Nucleus accumbens (tissue), 56 donors: ENCODE data around the gene UVRAG.

Source experiments
- DNase-seq, 56 donors: peaks; one replicate each; lab custom pipeline; 2025; lab: John Stamatoyannopoulos, UW

The UVRAG gene

GRCh38 chr11:76131142-76131541 is 316.1 kb downstream of the UVRAG start:
- no peak for DNase-seq

GRCh38 chr11:76131671-76132631 is 316.9 kb downstream of the UVRAG start:
- DNase-seq: peak in 2 of 56 donors; percentile 17 to 19

DNA sequence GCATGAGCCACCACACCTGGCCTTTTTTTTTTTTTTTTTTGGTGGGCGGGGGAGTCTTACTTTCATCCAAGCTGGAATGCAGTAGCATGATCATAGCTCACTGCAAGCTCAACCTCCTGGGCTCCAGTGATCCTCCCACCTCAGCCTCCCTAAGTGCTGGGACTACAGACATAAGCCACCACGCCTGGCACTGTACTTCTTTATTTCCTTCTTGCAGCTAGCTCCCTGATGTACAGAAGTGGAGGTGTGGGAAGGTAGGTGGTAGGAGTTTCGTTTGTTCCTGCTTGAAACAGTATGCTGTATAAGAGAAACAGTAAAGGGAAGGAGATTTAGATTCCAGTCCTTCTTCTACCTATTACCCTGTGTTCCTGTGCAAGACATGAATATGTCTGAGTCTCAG is 319.2 kb downstream of the UVRAG start:
- DNase-seq: no peak

- DNase-seq: no peak
Observed at GRCh38 chr11:76135491-76135890, 320.5 kb downstream of the UVRAG start.

DNA sequence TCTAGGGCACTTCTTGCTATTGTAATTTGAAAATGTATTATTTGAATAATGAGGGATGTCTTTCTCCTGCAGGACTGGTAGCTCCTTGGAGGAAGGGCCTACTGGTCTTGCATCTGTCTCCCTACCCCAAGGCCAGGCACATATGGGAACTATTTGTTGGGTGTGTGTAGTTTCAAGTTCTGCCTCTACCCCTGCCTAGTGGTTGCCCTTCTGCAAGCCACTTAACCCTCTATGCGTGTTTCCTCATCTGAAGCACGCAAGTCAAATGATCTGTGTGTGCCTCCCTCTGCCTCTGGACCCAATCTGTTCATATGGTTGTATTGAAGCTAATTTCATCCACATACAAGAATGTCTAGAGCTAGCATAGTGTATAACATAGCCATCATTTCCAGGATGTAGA is 324.3 kb downstream of the UVRAG start:
- no peak for DNase-seq

DNA sequence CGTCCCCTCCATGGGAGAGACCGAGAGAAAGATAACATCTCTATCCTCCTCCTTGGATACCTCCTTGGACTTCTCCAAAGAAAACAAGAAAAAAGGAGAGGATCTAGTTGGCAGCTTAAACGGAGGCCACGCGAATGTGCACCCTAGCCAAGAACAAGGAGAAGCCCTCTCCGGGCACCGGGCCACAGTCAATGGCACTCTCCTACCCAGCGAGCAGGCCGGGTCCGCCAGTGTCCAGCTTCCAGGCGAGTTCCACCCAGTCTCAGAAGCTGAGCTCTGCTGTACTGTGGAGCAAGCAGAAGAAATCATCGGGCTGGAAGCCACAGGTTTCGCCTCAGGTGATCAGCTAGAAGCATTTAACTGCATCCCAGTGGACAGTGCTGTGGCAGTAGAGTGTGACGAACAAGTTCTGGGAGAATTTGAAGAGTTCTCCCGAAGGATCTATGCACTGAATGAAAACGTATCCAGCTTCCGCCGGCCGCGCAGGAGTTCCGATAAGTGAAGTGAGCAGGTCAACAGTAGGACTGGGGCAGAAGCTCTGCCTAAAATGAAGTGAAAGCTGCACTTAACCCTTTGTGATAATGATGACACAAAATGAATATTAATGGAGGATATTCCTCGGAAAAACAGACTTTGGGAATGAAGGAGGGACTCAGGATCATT is 326.0 kb downstream of the UVRAG start:
- peak in 21 of 56 donors; percentile 9 to 63 (median 24) for DNase-seq

- DNase-seq: no peak
Observed at GRCh38 chr11:76141901-76142588, 327.0 kb downstream of the UVRAG start.

DNA sequence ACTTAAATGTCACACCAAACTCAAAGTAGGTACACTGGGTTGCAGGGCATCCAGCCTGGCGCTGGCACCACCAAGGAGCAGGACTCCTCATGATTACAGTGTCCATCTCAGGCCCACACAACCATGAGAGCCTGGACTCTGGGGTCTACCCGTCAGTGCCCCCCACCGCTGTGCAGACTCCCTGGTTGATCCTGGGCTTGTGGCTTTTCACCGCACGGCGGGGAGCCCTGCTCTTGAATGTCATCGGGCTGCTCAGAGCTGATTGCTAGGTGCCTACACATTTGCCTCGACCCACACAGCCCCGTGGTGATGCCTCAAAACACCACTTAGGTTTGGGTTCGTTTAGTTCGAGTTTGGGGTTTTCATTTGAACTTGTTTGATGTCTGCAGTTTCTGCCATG is 328.3 kb downstream of the UVRAG start:
- no peak for DNase-seq

GRCh38 chr11:76147106-76147740 is 332.2 kb downstream of the UVRAG start:
- DNase-seq: no peak

GRCh38 chr11:76148231-76148630 is 333.2 kb downstream of the UVRAG start:
- DNase-seq: no peak

GRCh38 chr11:76148941-76149613 is 334.1 kb downstream of the UVRAG start:
- no peak for DNase-seq

DNA sequence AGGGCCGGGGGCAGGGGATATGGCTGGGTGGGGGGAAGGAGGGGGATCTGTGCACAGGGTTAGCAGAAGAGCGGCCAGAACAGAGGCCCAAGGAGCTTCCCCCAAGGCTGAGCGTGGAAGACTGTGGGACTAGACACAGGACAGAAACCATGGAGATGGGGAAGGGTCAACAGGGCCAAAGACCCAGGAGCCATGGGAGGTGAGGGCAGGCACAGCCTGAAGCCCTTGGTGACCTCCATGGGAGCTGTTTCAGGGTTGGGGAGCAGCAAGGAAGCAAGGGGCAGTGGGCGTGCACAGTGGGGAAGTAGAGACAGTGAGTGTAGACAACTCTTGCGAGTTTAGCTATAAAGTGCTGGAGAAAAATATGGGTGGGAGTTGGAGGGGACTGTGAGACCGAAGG is 334.7 kb downstream of the UVRAG start:
- DNase-seq: no peak

GRCh38 chr11:76150141-76150540 is 335.1 kb downstream of the UVRAG start:
- DNase-seq: no peak

DNA sequence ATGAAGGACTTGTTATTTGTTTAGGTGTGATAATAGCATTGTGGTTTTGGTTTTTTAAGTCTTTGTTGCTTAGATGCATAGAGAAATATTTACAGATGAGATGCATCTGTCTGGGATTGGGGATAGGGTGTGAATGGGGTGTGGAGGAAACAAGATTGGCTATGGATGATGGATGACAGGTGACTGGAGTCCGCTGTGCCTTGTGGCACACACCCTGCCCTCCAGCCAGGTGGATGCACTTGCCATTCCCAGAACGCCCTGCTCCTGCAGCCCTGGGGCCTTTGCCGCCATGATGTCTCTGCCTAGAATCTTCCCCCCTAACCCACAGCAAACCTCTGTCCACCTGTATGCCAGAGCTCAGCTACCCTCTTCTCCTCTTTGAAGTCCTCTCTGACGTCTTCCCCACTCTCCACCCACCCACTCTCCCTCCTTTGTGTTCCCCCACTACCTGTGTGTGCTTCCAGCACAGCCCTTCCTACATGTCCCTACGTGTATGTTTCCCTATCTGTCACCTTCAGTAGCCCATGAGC is 336.6 kb downstream of the UVRAG start:
- no peak for DNase-seq

- peak in 52 of 56 donors; percentile 8 to 90 (median 65) for DNase-seq
Observed at GRCh38 chr11:76152086-76152681, 337.2 kb downstream of the UVRAG start.

- DNase-seq: no peak
Observed at GRCh38 chr11:76152741-76153570, 337.9 kb downstream of the UVRAG start.

DNA sequence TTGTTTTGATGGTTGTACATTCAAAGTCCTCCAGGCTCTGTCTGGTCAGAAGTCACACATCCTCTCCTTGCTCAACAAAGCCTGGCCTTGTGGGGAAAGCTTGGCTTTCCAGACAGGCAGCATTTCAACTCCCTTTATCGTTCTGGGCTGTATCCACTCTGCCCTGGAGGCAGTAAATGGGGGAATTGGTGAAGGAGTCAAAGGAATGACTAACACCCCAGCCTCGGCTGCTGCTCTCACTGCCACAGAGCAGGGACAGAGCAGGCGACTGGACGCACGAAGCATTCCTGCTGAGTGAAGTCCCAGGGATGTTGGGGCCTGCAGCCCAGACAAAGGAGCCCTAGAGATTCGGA is 338.5 kb downstream of the UVRAG start:
- peak in 3 of 56 donors; percentile 10 to 14 (median 11) for DNase-seq

DNA sequence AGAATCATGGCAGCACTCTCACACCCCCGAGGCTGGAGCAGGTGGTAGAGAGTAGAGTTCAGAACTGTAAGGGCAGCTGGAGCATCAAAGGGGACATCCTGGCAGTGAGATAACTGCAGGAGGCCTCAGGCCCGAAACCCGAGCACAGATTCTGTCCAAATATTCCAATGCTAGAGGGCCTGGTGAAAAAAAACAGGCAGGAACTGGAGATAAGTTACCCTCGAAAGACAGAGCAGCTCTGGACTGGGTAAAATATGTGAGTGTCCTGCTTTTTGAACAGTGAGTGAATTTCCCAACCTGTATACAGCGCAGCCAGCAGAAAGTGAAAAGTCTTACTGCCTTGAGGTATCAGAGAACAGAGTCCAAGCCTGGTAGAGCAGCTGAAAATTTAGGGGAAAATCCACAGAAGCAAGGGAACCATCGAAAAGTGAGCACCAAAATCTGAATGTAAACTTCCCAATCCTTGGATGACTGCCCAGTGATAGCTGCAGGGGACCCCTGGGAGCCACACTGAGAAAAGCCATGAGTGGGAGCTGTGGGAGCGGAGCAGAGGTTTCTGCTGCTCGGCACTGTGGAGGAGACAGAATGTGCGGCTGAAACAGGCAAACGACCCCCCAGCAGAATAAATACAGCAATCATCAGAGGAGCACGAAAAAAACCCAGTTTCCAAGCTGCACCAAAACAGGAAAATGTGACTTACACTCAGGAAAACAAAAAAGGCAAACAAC is 340.7 kb downstream of the UVRAG start:
- no peak for DNase-seq
